ENCODE data around the gene C16orf74. TPM values are rescaled to one million over a fixed set of nuclear protein-coding genes. Genes with fewer than 3 reads are reported as not detected.
A peak's percentile ranks its signal among the peaks of the same experiment; 100 is the strongest.

Gene C16orf74
- total RNA-seq, 6 experiments from 2014 or later = 0.31 to 0.98 (median 0.70) TPM; not detected in 2

DNA sequence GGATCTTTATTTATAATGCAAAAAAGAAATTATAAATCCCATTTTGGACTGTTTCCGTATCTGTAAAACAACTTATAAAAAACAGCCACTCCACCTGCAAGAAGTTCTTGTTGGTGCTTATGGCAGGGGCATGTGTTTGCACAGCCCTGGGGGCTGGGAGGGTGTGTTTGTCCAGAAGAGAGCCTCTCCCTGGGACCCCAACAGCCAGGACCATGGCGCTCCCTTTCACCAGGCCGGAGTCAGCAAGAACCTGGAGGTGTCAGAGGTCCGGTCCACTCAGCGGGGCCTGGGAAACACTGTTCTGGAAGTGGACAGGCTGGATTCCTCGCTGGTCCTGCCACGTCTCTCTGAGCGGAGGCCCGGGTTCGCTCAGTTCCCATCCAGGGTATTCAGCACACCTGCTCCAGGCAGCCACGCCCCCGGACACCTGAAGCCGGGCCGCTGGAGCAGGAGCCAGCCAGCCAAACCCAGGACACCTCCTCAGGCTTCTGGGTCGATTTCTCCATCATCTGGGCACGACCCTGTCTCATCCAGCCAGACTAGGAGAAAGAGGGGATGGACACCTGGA is 43.3 kb downstream of the C16orf74 start:
- no peak overlapping the region for H3K27ac ChIP-seq
- intact Hi-C loops (cut with DNase I) = no loop called here
- no peaks in the 10 kb centered on the region for H3K27me3 ChIP-seq
- TF ChIP-seq POLR2A (IDR thresholded peaks at IDR 0.05) = no peak
- TF ChIP-seq, protein P1, sequence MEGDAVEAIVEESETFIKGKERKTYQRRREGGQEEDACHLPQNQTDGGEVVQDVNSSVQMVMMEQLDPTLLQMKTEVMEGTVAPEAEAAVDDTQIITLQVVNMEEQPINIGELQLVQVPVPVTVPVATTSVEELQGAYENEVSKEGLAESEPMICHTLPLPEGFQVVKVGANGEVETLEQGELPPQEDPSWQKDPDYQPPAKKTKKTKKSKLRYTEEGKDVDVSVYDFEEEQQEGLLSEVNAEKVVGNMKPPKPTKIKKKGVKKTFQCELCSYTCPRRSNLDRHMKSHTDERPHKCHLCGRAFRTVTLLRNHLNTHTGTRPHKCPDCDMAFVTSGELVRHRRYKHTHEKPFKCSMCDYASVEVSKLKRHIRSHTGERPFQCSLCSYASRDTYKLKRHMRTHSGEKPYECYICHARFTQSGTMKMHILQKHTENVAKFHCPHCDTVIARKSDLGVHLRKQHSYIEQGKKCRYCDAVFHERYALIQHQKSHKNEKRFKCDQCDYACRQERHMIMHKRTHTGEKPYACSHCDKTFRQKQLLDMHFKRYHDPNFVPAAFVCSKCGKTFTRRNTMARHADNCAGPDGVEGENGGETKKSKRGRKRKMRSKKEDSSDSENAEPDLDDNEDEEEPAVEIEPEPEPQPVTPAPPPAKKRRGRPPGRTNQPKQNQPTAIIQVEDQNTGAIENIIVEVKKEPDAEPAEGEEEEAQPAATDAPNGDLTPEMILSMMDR (IDR thresholded peaks at IDR 0.05) = no peak
- ATAC-seq (no peak), DNase-seq (no peak)
- 98% methylated on average over 3 of the region's 16 CpGs for WGBS (ENCODE audit: insufficient coverage, low coverage, low lambda C conversion rate, missing lambda C conversion rate)
- no peaks in the 10 kb centered on the region for H3K36me3 ChIP-seq
- no peaks in the 10 kb centered on the region for H3K4me1 ChIP-seq
- H3K4me3 ChIP-seq = no peak overlapping the region
- H3K9me3 ChIP-seq = no peaks in the 10 kb centered on the region

DNA sequence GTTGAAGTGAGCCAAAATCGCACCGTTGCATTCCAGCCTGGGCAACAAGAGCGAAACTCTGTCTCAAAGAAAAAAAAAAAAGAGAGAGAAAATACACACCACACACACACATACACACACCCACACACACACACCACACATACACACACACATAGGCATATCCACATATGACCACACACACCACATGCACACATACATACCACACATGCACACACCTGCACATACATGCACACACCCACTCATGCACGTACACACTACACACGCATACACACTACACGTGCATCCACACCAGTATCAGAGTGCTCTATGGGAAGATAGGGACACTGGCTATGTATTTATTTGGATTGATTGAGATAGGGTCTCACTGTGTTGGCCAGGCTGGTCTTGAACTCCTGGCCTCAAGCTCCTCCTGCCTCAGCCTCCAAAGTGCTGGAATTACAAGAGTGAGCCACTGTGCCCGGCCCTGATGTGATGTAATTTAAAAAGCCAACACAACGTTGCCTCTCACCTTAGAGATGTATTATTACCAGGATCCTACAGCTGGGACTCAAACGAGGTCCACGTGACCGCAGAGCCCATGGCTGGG is 44.4 kb downstream of the C16orf74 start:
- Histone ChIP-seq H3K27ac (no peak overlapping the region), H3K9me3 (no peaks in the 10 kb centered on the region), H3K36me3 (no peaks in the 10 kb centered on the region), H3K4me1 (no peaks in the 10 kb centered on the region), H3K4me3 (no peak overlapping the region), H3K27me3 (no peaks in the 10 kb centered on the region)
- TF ChIP-seq POLR2A (IDR thresholded peaks at IDR 0.05) = no peak
- TF ChIP-seq, protein P1 (IDR thresholded peaks at IDR 0.05) = no peak
- ATAC-seq (no peak), DNase-seq (no peak)
- intact Hi-C loops (cut with DNase I) = no loop called here
- WGBS (ENCODE audit: insufficient coverage, low coverage, low lambda C conversion rate, missing lambda C conversion rate) = 75% methylated on average over 6 of the region's 11 CpGs

DNA sequence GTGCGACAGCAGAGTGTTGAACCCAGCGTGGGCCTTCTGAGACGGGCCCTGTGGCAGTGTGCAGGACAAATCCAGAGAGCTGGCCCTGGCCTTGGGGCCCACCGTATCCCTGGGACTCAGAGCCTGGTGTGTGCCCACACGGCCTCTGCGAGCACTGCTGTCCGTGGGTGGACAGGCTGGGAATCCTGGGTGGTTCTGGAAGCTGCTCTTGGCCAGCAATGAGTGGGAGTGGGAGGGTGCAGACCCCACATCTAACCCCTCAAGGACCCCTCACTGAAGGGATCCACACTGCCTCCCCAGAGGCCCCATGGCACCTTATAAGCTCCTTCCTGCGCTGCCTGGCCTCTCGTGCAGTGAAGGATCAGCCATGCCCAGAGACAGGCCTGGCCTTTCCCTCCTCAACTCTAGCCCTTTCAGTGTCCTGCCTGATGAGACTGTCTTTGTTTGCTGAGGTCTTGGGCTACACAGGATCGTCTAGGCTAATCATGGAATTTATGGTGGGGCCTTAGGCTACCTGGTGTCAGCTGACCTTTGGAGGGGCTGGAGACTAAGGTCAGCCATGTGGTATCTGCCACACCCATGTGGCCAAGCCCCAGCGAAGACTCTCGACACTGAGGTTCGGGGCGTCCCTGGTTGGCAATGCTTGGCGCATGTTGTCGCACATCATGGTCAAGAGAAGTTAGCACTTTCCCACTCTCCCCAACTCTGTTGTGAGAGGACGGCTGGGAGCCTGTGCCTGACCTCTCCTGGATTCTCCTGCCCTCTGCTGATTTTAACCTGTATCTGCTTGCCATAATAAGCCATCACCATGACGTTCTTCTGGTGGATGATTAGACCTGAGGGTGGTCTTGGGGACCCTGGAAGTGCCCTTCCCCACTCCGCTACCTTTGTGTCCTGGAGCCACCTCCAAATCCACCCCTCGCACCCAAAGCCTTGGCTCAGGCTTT is 45.7 kb downstream of the C16orf74 start:
- Histone ChIP-seq H3K4me3 (no peak overlapping the region), H3K9me3 (no peaks in the 10 kb centered on the region), H3K27me3 (no peaks in the 10 kb centered on the region), H3K4me1 (no peaks in the 10 kb centered on the region), H3K36me3 (no peaks in the 10 kb centered on the region), H3K27ac (no peak overlapping the region)
- ATAC-seq (peak; percentile 25 to 63 (median 52)), DNase-seq (no peak)
- 60% methylated on average over 5 of the region's 20 CpGs for WGBS (ENCODE audit: insufficient coverage, low coverage, low lambda C conversion rate, missing lambda C conversion rate)
- intact Hi-C loops (cut with DNase I) = no loop called here
- TF ChIP-seq, protein P1 (IDR thresholded peaks at IDR 0.05) = peak in 2 of 4 donors; percentile 21 to 34
- no peak for TF ChIP-seq POLR2A (IDR thresholded peaks at IDR 0.05)

DNA sequence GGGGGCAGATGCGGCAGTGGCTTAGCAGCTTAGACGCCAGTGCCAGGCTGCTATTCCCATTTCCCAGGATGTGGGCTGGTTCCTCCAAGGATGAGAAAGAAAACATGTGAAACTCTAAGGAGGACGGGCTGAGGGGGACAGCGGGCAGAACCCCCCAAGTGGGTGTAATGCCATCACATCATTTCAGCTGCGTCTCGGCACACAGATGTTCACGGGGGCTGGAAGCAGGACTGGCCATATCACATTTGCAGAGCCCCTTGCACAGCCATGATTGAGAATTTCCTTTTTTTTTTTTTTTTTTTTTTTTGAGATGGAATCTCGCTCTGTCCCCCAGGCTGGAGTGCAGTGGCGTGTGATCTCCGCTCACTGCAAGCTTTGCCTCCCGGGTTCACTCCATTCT is 46.9 kb downstream of the C16orf74 start:
- H3K27me3 ChIP-seq = no peaks in the 10 kb centered on the region
- WGBS (ENCODE audit: insufficient coverage, low coverage, low lambda C conversion rate, missing lambda C conversion rate) = 85% methylated on average over 5 of the region's 11 CpGs
- H3K36me3 ChIP-seq = no peaks in the 10 kb centered on the region
- no peak for ATAC-seq
- intact Hi-C loops (cut with DNase I) = no loop called here
- H3K4me3 ChIP-seq = no peak overlapping the region
- no peaks in the 10 kb centered on the region for H3K4me1 ChIP-seq
- TF ChIP-seq, protein P1 (IDR thresholded peaks at IDR 0.05) = no peak
- no peaks in the 10 kb centered on the region for H3K9me3 ChIP-seq
- H3K27ac ChIP-seq = no peak overlapping the region
- no peak for DNase-seq
